Embryonic facial prominence (tissue), 1 donor: ENCODE measurements around the gene TMEM138.

ENCODE experiments used
- DNase-seq: peaks from one replicate; pipeline ENCODE4 v3.0.0-alpha.2; 2016; ENCODE audit errors: extremely low spot score

TMEM138 gene

DNA sequence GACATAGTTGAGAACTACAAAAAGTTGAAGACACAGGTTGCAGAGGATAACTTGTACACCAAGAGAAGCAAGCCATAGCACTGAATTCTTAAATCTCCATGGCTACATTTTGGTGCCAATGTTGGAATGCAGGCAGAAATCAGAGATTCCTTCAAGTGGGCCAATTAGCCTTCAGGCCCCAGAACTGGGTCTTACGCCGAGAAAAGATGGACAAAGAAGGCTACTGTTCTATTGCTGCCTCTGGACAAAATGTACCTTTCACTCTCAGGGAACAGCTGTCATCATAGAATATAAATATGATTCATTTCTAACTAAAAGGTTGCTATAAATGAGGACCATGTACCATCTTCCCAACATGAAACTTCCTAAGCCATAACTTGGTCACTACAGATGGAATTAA lies 43.9 kb downstream of the TMEM138 start:
- no peak for DNase-seq

DNA sequence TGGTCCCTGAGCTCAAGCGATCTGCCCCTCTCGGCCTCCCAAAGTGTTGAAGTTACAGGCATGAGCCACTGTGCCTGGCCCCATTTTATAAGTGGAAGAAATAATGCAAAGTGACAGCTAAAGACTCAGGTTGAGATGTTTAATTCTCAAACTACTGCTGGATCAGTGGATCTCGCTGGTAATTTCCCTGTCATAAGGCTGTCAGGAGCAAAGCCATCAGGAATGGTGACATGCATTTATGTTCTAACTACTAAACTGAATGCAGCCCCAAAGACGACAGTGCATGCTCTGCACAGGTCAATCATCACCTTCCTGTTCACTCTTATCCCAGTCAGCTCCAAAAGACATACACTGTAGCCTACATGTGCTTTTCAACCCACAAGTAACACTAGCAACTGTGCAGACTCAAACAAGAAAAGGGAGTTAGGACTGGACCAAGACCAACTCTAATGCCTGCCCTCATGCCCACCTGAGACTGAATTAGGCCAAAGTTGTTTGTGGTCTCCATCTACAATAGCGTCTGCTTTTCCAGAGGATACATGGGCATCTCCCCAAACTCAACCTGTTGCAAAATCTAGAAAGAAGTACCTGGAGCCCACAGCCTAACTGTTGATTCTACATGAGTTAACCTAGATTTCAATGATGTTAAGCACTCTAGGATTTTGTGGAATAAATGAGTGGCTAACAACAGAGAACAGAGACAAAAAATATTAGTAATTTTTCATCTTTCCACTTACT lies 45.0 kb downstream of the TMEM138 start:
- no peak for DNase-seq

DNA sequence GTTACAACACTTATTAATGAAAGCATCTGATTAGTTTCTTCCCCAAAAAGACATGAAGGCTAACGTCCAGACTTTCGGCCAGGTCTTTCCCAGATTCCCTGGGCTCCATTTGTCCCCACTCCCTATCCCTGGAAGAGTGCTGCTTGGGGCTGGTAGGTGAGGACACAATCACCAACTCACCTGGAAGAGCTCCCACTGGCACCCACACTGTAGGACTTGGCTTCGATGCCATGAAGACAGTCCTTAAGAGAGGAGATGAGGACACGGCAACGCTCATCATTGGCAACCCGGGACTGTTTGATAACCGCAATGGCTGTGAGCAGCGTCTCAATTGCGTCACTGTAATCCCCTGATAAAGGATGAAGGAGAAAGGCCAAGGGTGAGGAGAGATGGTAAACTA lies 49.4 kb downstream of the TMEM138 start:
- DNase-seq: no peak

DNA sequence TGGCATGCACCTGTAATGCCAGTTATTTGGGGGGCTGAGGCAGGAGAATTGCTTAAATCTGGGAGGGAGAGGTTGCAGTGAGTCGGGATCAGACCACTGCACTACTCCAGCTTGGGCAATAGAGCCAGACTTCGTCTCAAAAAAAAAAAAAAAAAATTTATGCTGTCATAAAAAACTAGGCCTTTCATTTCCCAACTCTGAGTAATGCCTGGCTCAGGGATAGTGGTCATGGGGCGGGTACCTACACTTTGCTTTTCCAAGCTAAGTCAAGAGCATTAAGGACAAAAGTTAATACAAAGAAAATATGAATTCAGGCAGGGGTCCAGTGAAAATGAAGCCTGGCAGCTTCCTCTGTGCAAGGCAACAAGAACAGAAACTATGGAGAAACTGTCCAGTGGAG lies 51.3 kb downstream of the TMEM138 start:
- DNase-seq: no peak

DNA sequence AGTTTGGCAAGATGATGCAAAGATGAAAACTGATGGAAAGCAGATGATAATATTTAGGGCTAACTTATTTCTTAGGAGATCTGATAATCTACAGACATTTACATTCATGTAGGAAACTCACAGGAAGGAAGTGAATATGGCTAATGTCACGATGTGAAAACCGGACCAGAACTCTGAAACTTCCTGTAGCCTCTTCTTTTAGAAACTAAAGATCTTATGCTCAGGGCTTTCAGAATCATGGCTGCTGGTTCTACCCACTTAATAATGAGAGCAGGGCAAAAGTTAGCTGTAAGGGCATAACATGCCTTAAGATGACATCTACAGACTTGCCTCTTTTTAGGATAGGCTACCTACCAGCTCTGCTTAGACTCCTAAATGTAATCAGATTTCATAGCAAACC lies 52.4 kb downstream of the TMEM138 start:
- DNase-seq: no peak

DNA sequence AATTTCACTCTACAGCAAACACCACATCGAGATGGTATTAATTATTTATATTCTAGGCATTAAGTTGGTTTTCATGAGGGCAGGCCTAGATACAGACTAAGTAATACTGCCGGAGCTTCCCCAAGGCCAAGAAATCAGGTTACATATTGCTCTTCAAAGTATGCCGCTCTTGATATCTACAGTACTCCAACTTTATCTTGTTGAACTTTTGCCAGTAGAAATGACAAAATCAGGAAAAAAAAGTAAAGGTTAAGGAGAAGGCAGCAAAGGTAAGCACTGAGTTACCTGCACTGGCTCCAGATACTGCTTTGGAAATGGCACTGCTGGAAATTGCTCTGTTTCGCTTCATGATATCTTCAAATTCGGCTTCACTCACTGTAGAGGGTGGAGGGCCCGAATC lies 53.2 kb downstream of the TMEM138 start:
- no peak for DNase-seq

DNA sequence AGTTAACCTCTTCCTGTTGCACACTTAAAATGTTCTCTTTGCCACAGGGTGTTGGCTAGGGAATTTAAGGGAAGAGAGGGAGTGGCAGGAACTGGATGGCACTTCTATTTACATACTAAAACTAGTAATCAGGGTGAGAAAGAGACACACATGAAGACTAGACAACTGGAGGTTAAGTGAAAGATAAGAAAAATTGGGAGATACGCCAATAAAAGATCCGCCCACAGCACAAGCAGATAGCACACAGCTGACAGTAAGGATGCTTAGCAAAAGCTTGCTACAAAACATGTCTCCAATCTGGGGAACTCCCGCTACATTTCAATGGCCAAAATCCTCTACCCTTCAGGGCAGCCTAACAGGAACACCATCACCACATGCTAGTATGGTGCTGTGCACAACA lies 54.8 kb downstream of the TMEM138 start:
- DNase-seq: no peak

DNA sequence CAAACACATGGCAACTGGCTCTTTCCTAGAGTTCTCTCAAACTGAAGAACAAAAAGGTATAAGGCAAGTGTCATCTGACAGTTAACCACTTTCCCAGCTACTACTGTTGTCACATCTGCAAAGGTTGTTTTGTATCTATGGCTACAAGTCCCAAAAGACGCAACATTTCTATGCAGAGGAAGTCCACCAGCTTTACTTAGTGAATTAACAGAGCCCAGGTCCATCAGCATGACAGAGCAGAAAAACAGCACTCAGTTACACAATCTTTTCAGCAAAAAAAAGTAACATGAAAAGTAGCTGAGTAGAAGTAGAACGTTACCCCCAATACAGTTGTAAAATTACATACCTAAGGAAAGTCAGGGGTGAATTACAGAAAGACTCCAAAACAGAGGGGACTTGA lies 55.5 kb downstream of the TMEM138 start:
- DNase-seq: no peak

DNA sequence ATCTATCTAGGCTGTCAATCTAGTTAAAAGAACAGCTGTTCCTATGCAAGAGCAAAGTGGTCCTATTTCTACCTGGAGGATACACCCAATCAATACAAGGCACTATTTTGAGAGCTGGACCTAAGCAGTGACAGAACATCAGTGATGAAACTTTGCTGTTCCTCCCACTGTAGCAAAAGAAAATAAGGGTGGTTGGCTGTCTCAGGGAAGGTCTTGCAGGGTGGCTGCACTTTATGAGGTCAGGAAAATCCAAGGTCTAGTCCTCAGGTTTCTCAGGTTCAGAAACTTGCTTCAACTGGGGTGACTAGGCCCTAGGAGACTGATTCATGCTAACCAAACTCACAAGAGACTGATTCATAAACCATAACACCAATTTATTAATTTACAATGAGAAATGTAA lies 56.0 kb downstream of the TMEM138 start:
- DNase-seq: no peak
